ENCODE results near the gene MYL6. TPM values are rescaled to one million over a fixed set of nuclear protein-coding genes. Genes with fewer than 3 reads are reported as not detected.

Gene MYL6
- polyA plus RNA-seq, 1 experiment: 5,957 TPM

- Histone ChIP-seq H3K9me3 (ENCODE audit: control insufficient read depth, insufficient read depth, low read length) (no peaks in the 10 kb centered on the region; the same call in 1 of the 2 replicates), H3K27me3 (ENCODE audit: control insufficient read depth, insufficient read depth, low read length) (no peaks in the 10 kb centered on the region), H3K4me3 (ENCODE audit: low read depth, low read length) (no peak overlapping the region), H3K27ac (ENCODE audit: low read depth, low read length) (no peak overlapping the region)
- TF ChIP-seq CTCF (IDR thresholded peaks at IDR 0.05; ENCODE audit: low read depth, low read length): no peak
- ChIA-PET POLR2A (interaction anchor here (1.4 kb wide), 1 partner anchor 66 kb away, joined by 5 read pairs; the partner anchor contains the start of gene SMARCC2), CTCF (interaction anchor here (1.7 to 5.3 kb wide), 2 partner anchors 65 to 128 kb away, joined by 6 to 51 read pairs; partner anchors contain the start of gene SMARCC2)
- no peak for DNase-seq (ENCODE audit: low read depth, low spot score)
These were observed 34.0 kb upstream of the MYL6 start for GRCh38 chr12:56124133-56124532.

GRCh38 chr12:56126732-56127239, 31.4 kb upstream of the MYL6 start:
- TF ChIP-seq CTCF (IDR thresholded peaks at IDR 0.05; ENCODE audit: low read depth, low read length): no peak
- Histone ChIP-seq H3K4me3 (ENCODE audit: low read depth, low read length) (no peak overlapping the region), H3K27ac (ENCODE audit: low read depth, low read length) (no peak overlapping the region), H3K9me3 (ENCODE audit: control insufficient read depth, insufficient read depth, low read length) (no peaks in the 10 kb centered on the region; the same call in 1 of the 2 replicates), H3K27me3 (ENCODE audit: control insufficient read depth, insufficient read depth, low read length) (no peaks in the 10 kb centered on the region)
- ChIA-PET CTCF (interaction anchor here (0.6 to 5.3 kb wide), 5 partner anchors 10 to 282 kb away, joined by 3 to 51 read pairs (median 4); partner anchors contain the start of gene SMARCC2), POLR2A (interaction anchor here (1.0 to 3.6 kb wide), 5 partner anchors 9 to 95 kb away, joined by 3 to 40 read pairs (median 5); partner anchors contain the start of genes MYL6, RNF41, RPL41 and SMARCC2)
- no peak for DNase-seq (ENCODE audit: low read depth, low spot score)

GRCh38 chr12:56127485-56127887, 30.7 kb upstream of the MYL6 start:
- TF ChIP-seq CTCF (IDR thresholded peaks at IDR 0.05; ENCODE audit: low read depth, low read length): no peak
- no peak for DNase-seq (ENCODE audit: low read depth, low spot score)
- ChIA-PET CTCF (interaction anchor here (0.7 to 5.3 kb wide), 6 partner anchors 8 to 131 kb away, joined by 3 to 51 read pairs (median 6); partner anchors contain the start of genes ANKRD52 and SMARCC2), POLR2A (interaction anchor here (0.6 to 3.6 kb wide), 13 partner anchors 9 to 94 kb away, joined by 3 to 40 read pairs (median 7); partner anchors contain the start of genes MYL6, PA2G4, RNF41 and RPL41)
- Histone ChIP-seq H3K4me3 (ENCODE audit: low read depth, low read length) (peak overlapping the region; percentile 53), H3K27ac (ENCODE audit: low read depth, low read length) (peak overlapping the region; percentile 23), H3K9me3 (ENCODE audit: control insufficient read depth, insufficient read depth, low read length) (no peaks in the 10 kb centered on the region; the same call in 1 of the 2 replicates), H3K27me3 (ENCODE audit: control insufficient read depth, insufficient read depth, low read length) (no peaks in the 10 kb centered on the region)

- H3K27me3 ChIP-seq (ENCODE audit: control insufficient read depth, insufficient read depth, low read length): no peaks in the 10 kb centered on the region
- H3K9me3 ChIP-seq (ENCODE audit: control insufficient read depth, insufficient read depth, low read length): no peaks in the 10 kb centered on the region; the same call in 1 of the 2 replicates
- TF ChIP-seq CTCF (IDR thresholded peaks at IDR 0.05; ENCODE audit: low read depth, low read length): no peak
- peak within 1 kb of the TSS; percentile 78 for H3K27ac ChIP-seq (ENCODE audit: low read depth, low read length)
- peak within 1 kb of the TSS; percentile 90 for H3K4me3 ChIP-seq (ENCODE audit: low read depth, low read length)
- POLR2A ChIA-PET: interaction anchor here (0.6 to 3.6 kb wide), 14 partner anchors 10 to 94 kb away, joined by 3 to 40 read pairs (median 6); partner anchors contain the start of genes MYL6, MYL6B, PA2G4 and RNF41
- DNase-seq (ENCODE audit: low read depth, low spot score): peak; percentile 99
- CTCF ChIA-PET: interaction anchor here (0.7 to 5.3 kb wide), 6 partner anchors 8 to 130 kb away, joined by 3 to 51 read pairs (median 6); partner anchors contain the start of genes ANKRD52 and SMARCC2
These were observed 30.1 kb upstream of the MYL6 start, which contains the start of gene ESYT1 for GRCh38 chr12:56127888-56128669. Gene ESYT1, plus strand, starts transcription at chr12:56128267. Its CDS starts 53 bp downstream, at chr12:56128320.
